Kidney (tissue), 14 donors: ENCODE measurements around the gene SLC26A8. TPM values are rescaled to one million over a fixed set of nuclear protein-coding genes. Genes with fewer than 3 reads are reported as not detected.

Experiments
- DNase-seq, 5 donors: peaks; one replicate each; pipeline ENCODE4 v3.0.0-alpha.2; 2013 to 2020
- FAIRE-seq: peaks from 2 replicates; lab custom pipeline; 2012; peaks lifted over from hg19 to GRCh38; lab: Jason Lieb, UNC
- H3K27ac ChIP-seq, 2 donors: one replicate each; pipeline ENCODE4 v1.7.0; 2013; ENCODE audit warnings: low read depth in 2 of 2, low read length in 2 of 2, inconsistent platforms in 1 of 2
- H3K27me3 ChIP-seq: one replicate; pipeline ENCODE4 v1.7.1; 2013; ENCODE audit warnings: low read length, inconsistent platforms; ENCODE audit not compliant: control insufficient read depth, insufficient read depth
- H3K36me3 ChIP-seq, 3 donors: one replicate each; pipeline versions ENCODE4 v1.7.0 to v1.7.1; 2013; ENCODE audit warnings: low read length in 3 of 3, control low read depth in 1 of 3, inconsistent platforms in 1 of 3; ENCODE audit not compliant: insufficient read depth in 3 of 3, control insufficient read depth in 2 of 3
- H3K4me1 ChIP-seq, 3 donors: one replicate each; pipeline versions ENCODE4 v1.7.0 to v1.7.1; 2013; ENCODE audit warnings: low read length in 3 of 3, inconsistent platforms in 1 of 3, low read depth in 1 of 3; ENCODE audit not compliant: control insufficient read depth in 2 of 3, insufficient read depth in 2 of 3
- H3K4me3 ChIP-seq, 3 donors: one replicate each; pipeline versions ENCODE4 v1.7.0 to v1.8.1; 2013; ENCODE audit warnings: low read length in 3 of 3, control low read depth in 1 of 3, inconsistent platforms in 1 of 3
- H3K9ac ChIP-seq, 3 donors: one replicate each; pipeline versions ENCODE4 v1.7.0 to v1.7.1; 2013; ENCODE audit warnings: low read length in 3 of 3, control low read depth in 1 of 3, inconsistent platforms in 1 of 3
- H3K9me3 ChIP-seq, 3 donors: one replicate each; pipeline versions ENCODE4 v1.7.0 to v1.7.1; 2013; ENCODE audit warnings: low read length in 3 of 3, control low read depth in 1 of 3, inconsistent platforms in 1 of 3; ENCODE audit not compliant: control insufficient read depth in 2 of 3, insufficient read depth in 1 of 3
- intact Hi-C: fragments of 100-400 bp; cut with DNase I; formaldehyde crosslinking; loops from one replicate; pipeline ENCODE4 v1.11.1; 2022
- polyA plus RNA-seq: library from polyadenylated mRNA; stranded (reverse); fragments of 350-450 nt; fragmentation: Illumina TruSeq; extraction: RNeasy Lipid Tissue Mini Kit (QIAGEN cat#74804); gene quantifications from one replicate; pipeline ENCODE4 v1.2.3, GENCODE V29; 2014; ENCODE audit warnings: low read depth, low replicate concordance; ENCODE audit not compliant: insufficient read depth
- total RNA-seq: library from RNA; stranded (reverse); fragmentation: NEBNext Ultra II Directional; extraction: Animal tissue kit (Norgen Biotek cat#: 25700); gene quantifications from one replicate; pipeline ENCODE4 v1.2.1, GENCODE V29; 2021
- TF ChIP-seq, protein P1 (sequence below): IDR thresholded peaks from 3 replicates; pipeline ENCODE4 v1.5.1; 2012; ENCODE audit warnings: mild to moderate bottlenecking, moderate library complexity, borderline replicate concordance; ENCODE audit not compliant: insufficient read depth; ENCODE audit errors: extremely low read depth
- donor health status: control.
- donor health status: control.
- donor health status: control.
- donor health status: control.
- donor health status: control.
- donor health status: DM: yes; HTN: yes; CAD: no.
- donor health status: Normal renal cell carcinoma (clear cell type).

The SLC26A8 gene
- total and polyA plus RNA-seq, 2 donors from 2014 or later: 0.22 TPM; not detected in 1

DNA sequence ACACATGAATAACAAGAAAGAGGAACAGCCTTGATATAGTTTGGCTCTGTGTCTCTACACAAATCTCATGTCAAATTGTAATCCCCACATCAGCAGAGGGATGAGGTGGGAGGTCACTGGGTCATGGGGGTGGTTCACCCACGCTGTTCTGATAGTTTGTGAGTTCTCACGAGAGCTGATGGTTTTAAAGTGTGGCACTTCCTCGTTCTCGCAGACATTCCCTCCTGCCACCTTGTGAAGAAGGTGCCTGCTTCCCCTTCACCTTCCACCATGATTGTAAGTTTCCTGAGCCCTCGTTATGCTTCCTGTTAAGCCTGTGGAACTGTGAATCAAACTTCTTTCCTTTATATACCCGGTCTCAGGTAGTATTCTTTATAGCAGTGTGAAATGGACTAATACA is 116.7 kb downstream of the SLC26A8 start:
- intact Hi-C loops: no loop called here
- Histone ChIP-seq H3K27me3 (no peaks in the 10 kb centered on the region), H3K4me3 (no peak overlapping the region), H3K9ac (no peak overlapping the region), H3K27ac (no peak overlapping the region), H3K4me1 (no peaks in the 10 kb centered on the region), H3K9me3 (peaks cover 0 to 7% (median 0%) of the 10 kb centered on the region in 3 donors), H3K36me3 (peaks cover 0 to 10% (median 5%) of the 10 kb centered on the region in 3 donors)
- DNase-seq (no peak), FAIRE-seq (no peak)
- TF ChIP-seq, protein P1, sequence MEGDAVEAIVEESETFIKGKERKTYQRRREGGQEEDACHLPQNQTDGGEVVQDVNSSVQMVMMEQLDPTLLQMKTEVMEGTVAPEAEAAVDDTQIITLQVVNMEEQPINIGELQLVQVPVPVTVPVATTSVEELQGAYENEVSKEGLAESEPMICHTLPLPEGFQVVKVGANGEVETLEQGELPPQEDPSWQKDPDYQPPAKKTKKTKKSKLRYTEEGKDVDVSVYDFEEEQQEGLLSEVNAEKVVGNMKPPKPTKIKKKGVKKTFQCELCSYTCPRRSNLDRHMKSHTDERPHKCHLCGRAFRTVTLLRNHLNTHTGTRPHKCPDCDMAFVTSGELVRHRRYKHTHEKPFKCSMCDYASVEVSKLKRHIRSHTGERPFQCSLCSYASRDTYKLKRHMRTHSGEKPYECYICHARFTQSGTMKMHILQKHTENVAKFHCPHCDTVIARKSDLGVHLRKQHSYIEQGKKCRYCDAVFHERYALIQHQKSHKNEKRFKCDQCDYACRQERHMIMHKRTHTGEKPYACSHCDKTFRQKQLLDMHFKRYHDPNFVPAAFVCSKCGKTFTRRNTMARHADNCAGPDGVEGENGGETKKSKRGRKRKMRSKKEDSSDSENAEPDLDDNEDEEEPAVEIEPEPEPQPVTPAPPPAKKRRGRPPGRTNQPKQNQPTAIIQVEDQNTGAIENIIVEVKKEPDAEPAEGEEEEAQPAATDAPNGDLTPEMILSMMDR: no peak

DNA sequence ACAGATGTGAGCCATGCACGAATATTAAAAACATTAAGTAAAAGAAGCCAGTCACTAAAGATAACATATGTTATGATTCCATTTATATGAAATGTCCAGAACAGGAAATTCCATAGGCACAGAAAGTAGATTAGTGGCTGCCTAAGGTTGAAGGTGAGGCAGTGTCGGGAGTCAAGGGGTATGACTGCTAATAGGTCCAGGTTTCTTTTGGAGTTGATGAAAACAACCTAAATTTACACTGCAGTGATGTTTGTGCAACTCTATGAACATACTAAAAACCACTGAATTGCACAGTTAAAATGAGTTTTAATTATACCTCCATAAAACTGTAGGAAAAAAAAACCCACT is 118.0 kb downstream of the SLC26A8 start:
- intact Hi-C loops: no loop called here
- Histone ChIP-seq H3K9me3 (peaks cover 0 to 7% (median 0%) of the 10 kb centered on the region in 3 donors), H3K27me3 (no peaks in the 10 kb centered on the region), H3K36me3 (peaks cover 0 to 10% (median 5%) of the 10 kb centered on the region in 3 donors), H3K4me3 (no peak overlapping the region), H3K4me1 (no peaks in the 10 kb centered on the region), H3K9ac (no peak overlapping the region), H3K27ac (no peak overlapping the region)
- DNase-seq (no peak), FAIRE-seq (no peak)
- TF ChIP-seq, protein P1: no peak

DNA sequence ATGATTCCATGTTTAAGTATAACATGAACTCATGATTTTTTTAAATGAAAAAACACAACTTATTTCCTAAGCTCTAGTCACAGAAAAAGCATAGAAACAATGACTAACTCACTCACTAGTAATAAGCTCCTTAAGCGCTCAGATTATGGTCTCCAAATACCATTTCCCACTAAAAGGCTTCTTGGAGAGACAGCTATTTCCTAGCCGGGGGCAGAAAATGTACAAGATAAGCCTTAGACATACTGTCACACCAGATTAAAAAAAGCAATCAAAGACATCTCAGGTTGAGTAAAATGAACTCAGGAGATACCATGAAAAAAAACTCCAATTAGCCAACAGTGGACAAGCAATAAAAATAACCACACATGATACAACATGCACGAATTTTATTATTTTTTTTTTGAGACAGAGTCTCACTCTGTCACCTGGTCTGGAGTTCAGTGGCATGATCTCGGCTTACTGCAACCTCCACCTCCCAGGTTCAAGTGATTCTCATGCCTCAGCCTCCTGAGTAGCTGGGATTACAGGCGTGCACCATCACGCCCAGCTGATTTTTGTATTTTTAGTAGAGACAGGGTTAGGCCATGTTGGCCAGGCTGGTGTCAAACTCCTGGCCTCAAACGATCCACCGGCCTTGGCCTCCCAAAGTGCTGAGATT is 118.5 kb downstream of the SLC26A8 start:
- Histone ChIP-seq H3K4me1 (no peaks in the 10 kb centered on the region), H3K36me3 (peaks cover 0 to 9% (median 5%) of the 10 kb centered on the region in 3 donors), H3K9me3 (peaks cover 0 to 7% (median 0%) of the 10 kb centered on the region in 3 donors), H3K27ac (no peak overlapping the region), H3K27me3 (no peaks in the 10 kb centered on the region), H3K9ac (no peak overlapping the region), H3K4me3 (no peak overlapping the region)
- intact Hi-C loops: no loop called here
- DNase-seq (no peak), FAIRE-seq (no peak)
- TF ChIP-seq, protein P1: no peak
